Measurements from ENCODE around the gene NCOA7. TPM values are rescaled to one million over a fixed set of nuclear protein-coding genes. Genes with fewer than 3 reads are reported as not detected.

NCOA7 gene
- total and polyA plus RNA-seq, 10 of the 15 experiments (the other 5 are each of a cell fraction or from before 2014, with no cell fraction given), result 18.9 to 50.3 (median 34.2) TPM

GRCh38 chr6:125962900-125963497 is 172.2 kb downstream of the NCOA7 start:
- Histone ChIP-seq H3K4me3 (no peak overlapping the region), H3K9me3 (replicated peaks; ENCODE audit: control insufficient read depth, insufficient read depth, low read length) (no peaks in the 10 kb centered on the region), H3K36me3 (ENCODE audit: control insufficient read depth in 2 of 2, insufficient read depth in 2 of 2, low read length in 1 of 2) (no peaks in the 10 kb centered on the region; a peak in 1 of 4 replicates), H3K4me1 (ENCODE audit: control insufficient read depth, insufficient read depth, low read length) (peaks cover under 1% of the 10 kb centered on the region; the same call in 1 of the 2 replicates), H3K9ac (ENCODE audit: control insufficient read depth, insufficient read depth, low read length) (no peak overlapping the region), H4K20me1 (ENCODE audit: control insufficient read depth, insufficient read depth) (no peaks in the 10 kb centered on the region), H2AFZ (ENCODE audit: control insufficient read depth, low read depth, low read length) (no peak overlapping the region), H3K27ac (ENCODE audit: control insufficient read depth, insufficient read depth) (no peak overlapping the region), H3K4me2 (ENCODE audit: control insufficient read depth, insufficient read depth) (no peak overlapping the region), H3K27me3 (replicated peaks in 1 of 2; ENCODE audit: control insufficient read depth in 2 of 2, insufficient read depth in 2 of 2, low read length in 1 of 2) (no peaks in the 10 kb centered on the region), H3K79me2 (ENCODE audit: control insufficient read depth, insufficient read depth, low read length) (peaks cover 3% of the 10 kb centered on the region)
- ATAC-seq (no peak), FAIRE-seq (no peak), DNase-seq (ENCODE audit: low read depth, low spot score) (no peak)
- ChIA-PET CTCF (interaction anchor here (0.7 to 15.3 kb wide), 7 partner anchors 10 to 649 kb away, joined by 3 to 505 read pairs (median 6); partner anchors contain the start of genes NCOA7 and TRMT11), POLR2A (no interaction called here), SMC1A (ENCODE audit: uncharacterized antibody, unreplicated experiment) (interaction anchor here (2.1 to 4.4 kb wide), 4 partner anchors 8 to 182 kb away, joined by 7 to 23 read pairs (median 13); no protein-coding TSS in a partner anchor), RAD21 (ENCODE audit: unreplicated experiment) (interaction anchor here (1.3 kb wide), 2 partner anchors 12 to 182 kb away, joined by 3 to 4 read pairs; no protein-coding TSS in a partner anchor)
- 95% methylated on average over 8 of the region's 8 CpGs for WGBS (ENCODE audit: insufficient coverage, insufficient replicate concordance, low lambda C conversion rate, missing lambda C conversion rate)
- intact Hi-C loops (cut with micrococcal nuclease; ENCODE audit: unreplicated experiment) (no loop called here), in situ Hi-C loops (cut with MboI) (no loop called here)
- TF ChIP-seq MXI1 (IDR thresholded peaks at IDR 0.05; ENCODE audit: low read depth, low read length) (no peak), NR2C2 (IDR thresholded peaks at IDR 0.05; ENCODE audit: borderline replicate concordance, control insufficient read depth, insufficient read length, low read depth) (no peak), ZNF274 (IDR thresholded peaks at IDR 0.05; ENCODE audit: insufficient read depth, insufficient read length) (no peak), ZNF687 (IDR thresholded peaks at IDR 0.05) (no peak), MEF2A (IDR thresholded peaks at IDR 0.05; ENCODE audit: insufficient read depth, low read depth, low read length) (no peak), KLF5 (IDR thresholded peaks at IDR 0.05; ENCODE audit: partially characterized antibody) (no peak), HDAC6 (IDR thresholded peaks at IDR 0.05; ENCODE audit: unreplicated experiment) (no peak), SREBF1 (IDR thresholded peaks at IDR 0.05; ENCODE audit: low read length) (no peak), KDM1A (IDR thresholded peaks at IDR 0.05; ENCODE audit: borderline replicate concordance) (no peak), WRNIP1 (IDR thresholded peaks at IDR 0.05; ENCODE audit: borderline replicate concordance, low read depth, low read length) (no peak), DPF2 (IDR thresholded peaks at IDR 0.05) (no peak), GABPA (IDR thresholded peaks at IDR 0.05; ENCODE audit: low read depth) (no peak)
- TF ChIP-seq, protein P1, sequence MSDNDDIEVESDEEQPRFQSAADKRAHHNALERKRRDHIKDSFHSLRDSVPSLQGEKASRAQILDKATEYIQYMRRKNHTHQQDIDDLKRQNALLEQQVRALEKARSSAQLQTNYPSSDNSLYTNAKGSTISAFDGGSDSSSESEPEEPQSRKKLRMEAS (IDR thresholded peaks at IDR 0.05; ENCODE audit: low read depth, low read length), result no peak
- TF ChIP-seq, protein P2, sequence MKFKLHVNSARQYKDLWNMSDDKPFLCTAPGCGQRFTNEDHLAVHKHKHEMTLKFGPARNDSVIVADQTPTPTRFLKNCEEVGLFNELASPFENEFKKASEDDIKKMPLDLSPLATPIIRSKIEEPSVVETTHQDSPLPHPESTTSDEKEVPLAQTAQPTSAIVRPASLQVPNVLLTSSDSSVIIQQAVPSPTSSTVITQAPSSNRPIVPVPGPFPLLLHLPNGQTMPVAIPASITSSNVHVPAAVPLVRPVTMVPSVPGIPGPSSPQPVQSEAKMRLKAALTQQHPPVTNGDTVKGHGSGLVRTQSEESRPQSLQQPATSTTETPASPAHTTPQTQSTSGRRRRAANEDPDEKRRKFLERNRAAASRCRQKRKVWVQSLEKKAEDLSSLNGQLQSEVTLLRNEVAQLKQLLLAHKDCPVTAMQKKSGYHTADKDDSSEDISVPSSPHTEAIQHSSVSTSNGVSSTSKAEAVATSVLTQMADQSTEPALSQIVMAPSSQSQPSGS (IDR thresholded peaks at IDR 0.05; ENCODE audit: low read length), result no peak
- no TSS peak for BruUV-seq (replicated peaks)

All from GM12878 (cell line).